GM21360 (cell line): ENCODE results near the gene RBBP7.

Experiments used
- ATAC-seq: cut with Tn5 transposase; IDR thresholded peaks from one replicate; pipeline ENCODE4 v1.9.1; 2021; ENCODE audit warnings: mild to moderate bottlenecking, moderate library complexity; ENCODE audit not compliant: unreplicated experiment

The RBBP7 gene

DNA sequence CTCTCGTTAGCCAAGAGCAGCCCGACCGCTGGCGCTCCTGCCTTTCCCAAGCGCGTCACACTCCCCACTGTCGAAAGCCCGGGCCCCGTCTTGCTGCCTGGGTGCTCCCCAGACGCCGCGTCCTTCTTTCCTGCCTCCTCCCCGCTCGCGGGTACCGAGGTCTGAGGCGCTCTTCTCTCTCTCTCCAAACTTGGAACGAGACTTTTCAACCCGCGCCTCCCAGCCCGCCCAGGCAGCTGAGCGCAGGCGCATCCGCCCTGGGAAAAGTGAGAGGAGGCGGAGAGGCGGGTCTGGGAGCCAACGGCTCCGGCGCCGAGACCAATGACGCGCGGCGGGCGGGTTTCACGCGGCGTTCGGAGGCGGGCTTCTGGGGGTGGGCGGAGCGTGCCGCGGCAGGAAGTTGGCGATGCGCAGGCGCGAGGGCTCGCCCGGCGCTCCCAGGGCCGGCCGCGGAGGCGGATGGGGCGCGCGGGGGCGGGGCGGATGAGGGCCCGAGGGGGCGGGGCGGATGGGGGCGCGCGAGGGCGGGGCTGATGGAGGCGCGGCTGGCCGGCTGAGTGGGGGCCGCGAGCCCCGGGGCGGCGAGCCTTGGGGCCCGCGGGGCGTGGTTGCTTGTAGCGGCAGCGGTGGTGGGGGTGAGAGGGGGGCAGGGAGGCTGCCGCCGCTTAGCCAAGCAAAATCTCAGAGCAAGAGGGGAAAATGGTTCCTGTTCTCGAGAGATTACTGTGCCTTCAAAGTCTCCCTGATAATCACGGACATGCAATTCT, at the start of gene RBBP7:
TSS of gene RBBP7 (minus strand) at position 268 of the 767 bp plus-strand sequence. CDS start 309 bp downstream, outside the sequence.
- ATAC-seq: peak; percentile 85

GRCh38 chrX:16918979-16919378, 48.8 kb upstream of the RBBP7 start:
- ATAC-seq: no peak

- no peak for ATAC-seq
Observed at GRCh38 chrX:16917120-16917519, 47.0 kb upstream of the RBBP7 start.

DNA sequence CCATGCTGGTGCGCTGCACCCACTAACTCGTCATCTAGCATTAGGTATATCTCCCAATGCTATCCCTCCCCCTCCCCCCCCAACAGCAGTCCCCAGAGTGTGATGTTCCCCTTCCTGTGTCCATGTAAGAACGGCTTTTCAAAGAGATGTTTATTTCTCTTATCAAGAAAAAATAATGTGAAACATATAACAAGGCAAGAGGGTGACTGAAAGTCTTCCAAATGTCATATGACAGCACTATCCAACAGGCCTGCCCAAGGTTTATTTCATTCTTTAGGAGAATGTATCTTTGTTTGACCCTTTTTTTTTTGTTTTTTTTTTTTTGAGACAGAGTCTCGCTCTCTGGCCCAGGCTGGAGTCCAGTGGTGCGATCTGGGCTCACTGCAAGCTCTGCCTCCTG, 46.4 kb upstream of the RBBP7 start:
- no peak for ATAC-seq

GRCh38 chrX:16914058-16914457, 43.9 kb upstream of the RBBP7 start:
- no peak for ATAC-seq

- ATAC-seq: no peak
Observed at GRCh38 chrX:16910376-16910775, 40.2 kb upstream of the RBBP7 start.

DNA sequence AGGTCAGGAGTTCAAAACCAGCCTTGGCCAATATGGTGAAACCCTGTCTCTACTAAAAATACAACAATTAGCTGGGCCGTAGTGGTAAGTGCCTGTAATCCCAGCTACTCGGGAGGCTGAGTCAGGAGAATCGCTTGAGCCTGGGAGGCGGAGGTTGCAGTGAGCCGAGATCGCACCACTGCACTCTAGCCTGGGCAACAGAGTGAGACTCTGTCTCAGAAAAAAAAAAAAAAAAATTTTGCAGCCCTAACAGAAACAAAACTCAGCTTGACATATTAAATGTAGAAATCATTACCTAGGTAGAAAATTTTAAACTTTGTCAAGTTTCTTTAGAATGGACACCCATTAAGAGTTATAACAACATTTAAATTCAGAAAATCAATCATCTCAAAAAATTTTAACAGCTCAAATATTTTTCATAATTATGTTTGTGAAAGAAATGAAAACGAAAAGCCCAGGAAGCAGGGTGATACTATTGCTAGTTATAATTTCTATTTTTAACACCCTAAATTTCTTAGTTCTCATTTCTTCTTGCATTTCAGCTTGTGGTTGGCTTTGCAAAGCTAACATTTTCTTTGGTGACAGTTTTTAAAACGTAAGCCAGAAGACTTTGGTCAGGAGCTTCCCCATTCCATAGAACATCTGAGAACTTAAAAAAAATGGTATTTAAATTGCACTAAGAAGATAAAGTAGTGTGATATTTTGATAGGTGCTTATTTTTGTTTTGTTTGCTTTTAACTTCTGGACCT, 33.3 kb upstream of the RBBP7 start:
- peak; percentile 68 for ATAC-seq

DNA sequence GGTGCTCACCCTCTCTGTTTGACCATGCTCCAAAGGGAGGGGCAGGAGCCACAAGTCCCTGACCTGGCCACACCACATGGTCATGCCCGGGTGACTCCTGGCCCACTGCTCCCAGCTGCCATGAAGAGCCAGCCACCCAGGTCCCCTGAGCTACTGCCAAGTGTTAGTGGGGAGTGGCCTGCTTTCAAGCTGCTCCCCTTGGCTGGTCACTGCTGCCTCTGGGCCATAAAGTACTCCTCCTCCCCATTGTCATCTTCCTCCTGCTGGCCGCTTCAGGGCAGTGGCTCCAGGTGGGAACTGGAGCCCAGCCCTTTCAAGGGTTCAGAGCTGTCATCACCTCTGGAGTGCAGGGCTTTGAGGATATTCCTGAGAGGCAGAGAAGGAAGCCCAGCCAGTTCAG, 27.3 kb upstream of the RBBP7 start:
- no peak for ATAC-seq

DNA sequence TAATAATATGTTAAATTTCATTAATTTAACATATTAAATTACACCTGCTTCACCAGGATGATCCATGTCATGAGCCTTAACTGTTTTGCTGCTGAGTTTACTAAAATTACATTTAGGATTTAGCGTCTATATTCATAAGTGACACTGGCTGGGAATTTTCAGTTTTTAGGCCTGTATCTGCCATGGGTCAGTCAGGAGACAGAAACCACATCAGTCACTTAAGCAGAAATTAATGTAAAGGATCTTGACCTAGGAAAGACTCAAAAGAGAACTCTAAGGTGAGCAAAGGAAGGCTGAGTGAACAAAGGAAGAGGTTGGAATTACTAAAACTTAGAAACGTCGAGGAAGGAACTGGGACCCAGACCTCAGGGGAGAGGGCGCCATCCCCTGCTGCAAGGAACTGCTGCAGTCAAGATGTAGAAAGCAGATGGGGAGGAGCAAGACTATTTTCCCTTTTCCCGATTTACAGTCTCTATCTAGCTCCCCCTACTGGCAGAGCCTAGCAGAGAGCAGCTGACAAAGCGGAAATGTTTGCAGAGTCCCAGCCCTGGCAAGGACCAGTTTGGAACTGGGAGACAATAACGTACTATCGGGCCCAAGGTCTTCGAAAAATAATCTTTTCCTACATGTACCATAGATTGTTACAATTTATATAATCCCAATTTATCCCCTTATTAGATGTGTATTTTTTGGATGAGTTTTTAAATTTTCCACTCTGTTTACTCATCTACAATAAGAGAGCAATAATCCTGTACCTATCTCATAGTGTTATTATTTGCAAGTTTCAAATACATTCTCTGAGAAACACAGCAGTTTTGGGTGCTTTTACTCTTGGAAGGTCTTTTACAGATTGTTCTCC, 22.6 kb upstream of the RBBP7 start:
- ATAC-seq: peak; percentile 94

DNA sequence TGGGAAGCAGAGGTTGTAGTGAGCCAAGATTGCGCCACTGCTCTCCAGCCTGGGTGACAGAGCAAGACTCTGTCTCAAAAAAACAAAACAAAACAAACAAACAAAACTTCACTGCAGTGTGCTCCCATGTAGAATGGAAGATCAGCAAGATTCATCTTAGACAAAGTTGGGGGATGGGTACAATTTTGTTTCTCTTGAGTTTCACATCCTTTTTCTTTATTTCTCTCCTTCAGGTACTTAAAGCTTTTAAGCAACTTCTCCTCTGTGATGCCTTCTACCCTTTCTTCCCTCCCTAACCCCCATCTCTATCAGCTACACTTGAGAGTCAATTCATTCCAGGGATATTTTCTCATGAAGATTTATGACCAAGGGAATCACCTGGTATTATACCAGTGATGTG, 15.5 kb upstream of the RBBP7 start:
- no peak for ATAC-seq

DNA sequence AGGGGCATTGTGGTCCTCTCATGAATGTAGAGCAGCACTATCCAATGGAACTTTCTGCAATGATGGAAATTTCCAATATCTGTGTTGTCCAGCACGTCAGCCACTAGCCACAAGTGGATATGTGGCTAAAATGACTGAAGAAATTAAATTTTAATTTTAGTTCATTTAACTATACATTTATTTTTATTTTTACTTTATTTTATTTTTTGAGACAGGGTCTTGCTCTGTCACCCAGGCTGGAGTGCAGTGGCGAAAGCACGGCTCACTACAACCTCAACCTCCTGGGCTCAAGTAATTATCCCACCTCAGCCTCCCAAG, 13.3 kb upstream of the RBBP7 start:
- no peak for ATAC-seq

GRCh38 chrX:16882702-16883486, 12.7 kb upstream of the RBBP7 start:
- peak; percentile 58 for ATAC-seq

DNA sequence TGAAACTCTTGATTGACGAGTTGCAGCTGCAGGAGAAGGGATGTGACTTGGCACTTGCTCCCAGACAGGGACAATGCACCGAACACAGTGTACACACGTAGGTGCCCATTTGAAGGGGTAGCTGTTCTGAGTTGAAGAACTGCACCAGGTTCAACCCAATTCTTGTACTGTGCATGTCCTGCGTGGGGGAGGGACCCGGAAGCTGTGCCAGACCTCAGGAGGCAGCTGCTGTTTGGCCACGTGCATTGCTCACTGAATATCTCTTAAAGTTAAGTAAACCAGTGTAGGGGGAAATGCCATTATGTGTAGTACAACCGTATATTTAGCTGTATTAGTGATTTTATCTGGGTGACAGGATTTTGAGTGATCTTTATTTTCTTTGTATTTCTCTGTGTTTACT, 12.0 kb upstream of the RBBP7 start:
- no peak for ATAC-seq

DNA sequence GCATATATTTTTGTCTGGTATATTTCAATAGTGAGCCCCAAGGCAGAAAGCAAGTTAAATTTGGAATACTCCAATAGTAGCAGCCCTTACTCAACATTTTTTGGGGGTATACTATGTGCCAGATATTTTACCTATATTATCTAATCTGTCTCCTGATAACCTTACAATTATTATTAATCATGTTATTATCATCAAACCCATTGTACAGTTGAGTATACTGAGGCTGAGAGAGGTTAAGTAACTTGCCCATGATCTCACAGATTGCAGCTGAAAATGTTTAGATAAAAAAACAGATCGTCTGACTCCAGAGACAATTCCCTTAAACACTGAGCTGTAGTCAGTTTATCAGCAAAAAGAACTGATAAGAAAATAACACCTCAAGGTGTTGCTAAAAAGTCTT, 6.5 kb upstream of the RBBP7 start:
- no peak for ATAC-seq

- ATAC-seq: no peak
Observed at GRCh38 chrX:16874458-16875095, 4.4 kb upstream of the RBBP7 start.

GRCh38 chrX:16873106-16873505, 2.9 kb upstream of the RBBP7 start:
- no peak for ATAC-seq

GRCh38 chrX:16870862-16871815, 977 bp upstream of the RBBP7 start:
- no peak for ATAC-seq

- peak; percentile 41 for ATAC-seq
Observed at GRCh38 chrX:16869393-16870094, 618 bp downstream of the RBBP7 start.

DNA sequence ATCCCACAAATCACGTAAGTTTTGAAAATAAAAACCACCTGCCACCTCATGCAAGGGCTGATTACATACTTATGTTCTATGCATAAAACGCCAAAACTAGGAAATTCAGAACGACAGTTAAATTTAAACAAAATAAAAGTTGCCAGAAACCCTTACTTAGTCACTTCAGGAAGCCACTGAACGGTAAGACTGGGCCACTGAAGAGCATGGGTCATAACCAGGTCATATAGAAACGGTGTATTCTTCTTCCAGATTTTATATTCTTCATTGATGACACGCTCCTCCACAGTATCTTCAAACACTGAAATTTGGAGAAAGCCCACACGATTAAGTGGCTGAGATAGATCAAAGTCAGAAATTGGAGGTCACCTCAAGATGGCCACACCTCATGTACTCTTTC, 1.2 kb downstream of the RBBP7 start:
- no peak for ATAC-seq
